ENCODE measurements around the gene SRP9.
"Not testable (repeated sequence)": the region's sequence is repeated elsewhere in the genome, so short reads cannot be mapped to it uniquely, and the experiment has no call there.

The SRP9 gene

GRCh38 chr1:225834417-225835329, 57.0 kb downstream of the SRP9 start:
- H3K27ac ChIP-seq = peak overlapping the region; percentile 57 to 69
- H3K4me1 ChIP-seq = peaks cover 0 to 26% (median 14%) of the 10 kb centered on the region in 4 donors
- no peak overlapping the region for H3K4me3 ChIP-seq
- intact Hi-C loops (cut with DNase I; ENCODE audit: low total_unique reads) = no loop called here
- peak; percentile 87 to 94 for DNase-seq
- no peak for TF ChIP-seq CTCF (IDR thresholded peaks at IDR 0.05)
- H3K36me3 ChIP-seq = peaks cover 16 to 55% (median 25%) of the 10 kb centered on the region in 3 donors
- no peaks in the 10 kb centered on the region for H3K27me3 ChIP-seq
- no peaks in the 10 kb centered on the region for H3K9me3 ChIP-seq

GRCh38 chr1:225835856-225836255, 58.2 kb downstream of the SRP9 start:
- Histone ChIP-seq H3K9me3 (no peaks in the 10 kb centered on the region), H3K4me3 (no peak overlapping the region), H3K4me1 (peaks cover 0 to 26% (median 14%) of the 10 kb centered on the region in 4 donors), H3K27ac (peak overlapping the region; percentile 65 to 69), H3K36me3 (peaks cover 16 to 54% (median 27%) of the 10 kb centered on the region in 3 donors), H3K27me3 (no peaks in the 10 kb centered on the region)
- no peak for TF ChIP-seq CTCF (IDR thresholded peaks at IDR 0.05)
- DNase-seq = peak; percentile 72 to 84
- intact Hi-C loops (cut with DNase I; ENCODE audit: low total_unique reads) = no loop called here

- Histone ChIP-seq H3K4me1 (peaks cover 0 to 26% (median 14%) of the 10 kb centered on the region in 4 donors), H3K36me3 (peaks cover 16 to 50% (median 27%) of the 10 kb centered on the region in 3 donors), H3K27ac (peak overlapping the region; percentile 65 to 69)
- H3K27me3 ChIP-seq; H3K4me3 ChIP-seq; DNase-seq; H3K9me3 ChIP-seq; intact Hi-C loops (cut with DNase I; ENCODE audit: low total_unique reads): not testable (repeated sequence)
Observed at GRCh38 chr1:225836296-225836695, 58.7 kb downstream of the SRP9 start.

- no peaks in the 10 kb centered on the region for H3K27me3 ChIP-seq
Observed at GRCh38 chr1:225838793-225839192, 61.2 kb downstream of the SRP9 start.

More at GRCh38 chr1:225838793-225839192, 61.2 kb downstream of the SRP9 start:
- TF ChIP-seq CTCF (IDR thresholded peaks at IDR 0.05) = no peak
- no peak overlapping the region for H3K27ac ChIP-seq
- H3K4me1 ChIP-seq = peaks cover 0 to 26% (median 14%) of the 10 kb centered on the region in 4 donors
- no peak for DNase-seq
- intact Hi-C loops (cut with DNase I; ENCODE audit: low total_unique reads) = no loop called here
- peaks cover 6 to 53% (median 14%) of the 10 kb centered on the region in 3 donors for H3K36me3 ChIP-seq
- H3K9me3 ChIP-seq = no peaks in the 10 kb centered on the region
- H3K4me3 ChIP-seq = no peak overlapping the region
